ENCODE data around the gene APOD.
A peak's percentile ranks its signal among the peaks of the same experiment; 100 is the strongest.

Gene APOD

DNA sequence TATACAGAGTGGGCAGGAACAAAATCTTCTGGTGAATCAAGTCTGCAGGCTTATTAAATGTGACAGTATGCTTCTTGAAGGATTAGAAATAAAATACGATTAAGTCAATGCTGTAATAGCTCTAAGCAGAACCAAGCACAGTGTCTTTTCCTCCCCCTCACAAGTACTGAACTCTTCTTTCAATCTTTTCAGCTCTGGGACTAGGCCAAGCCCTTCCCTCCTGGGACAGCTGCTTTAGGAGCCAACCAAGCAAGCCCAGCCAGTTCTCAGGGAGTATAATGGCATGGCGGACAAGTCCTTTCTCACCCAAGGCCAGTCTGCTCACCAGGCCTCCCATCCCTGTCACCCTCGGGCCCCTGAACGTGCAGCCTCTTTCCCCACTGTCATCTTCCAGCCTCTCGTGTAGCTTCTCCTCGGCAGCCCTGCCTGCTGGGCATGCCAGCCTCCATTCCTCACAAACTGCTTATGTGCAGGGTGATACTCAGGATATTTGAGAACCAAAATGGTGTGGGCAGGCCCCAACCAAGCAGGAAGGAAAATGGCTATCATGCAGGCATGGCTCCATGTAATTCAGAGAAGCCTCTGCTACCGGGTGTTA, 32.3 kb downstream of the APOD start:
- DNase-seq, result no peak

DNA sequence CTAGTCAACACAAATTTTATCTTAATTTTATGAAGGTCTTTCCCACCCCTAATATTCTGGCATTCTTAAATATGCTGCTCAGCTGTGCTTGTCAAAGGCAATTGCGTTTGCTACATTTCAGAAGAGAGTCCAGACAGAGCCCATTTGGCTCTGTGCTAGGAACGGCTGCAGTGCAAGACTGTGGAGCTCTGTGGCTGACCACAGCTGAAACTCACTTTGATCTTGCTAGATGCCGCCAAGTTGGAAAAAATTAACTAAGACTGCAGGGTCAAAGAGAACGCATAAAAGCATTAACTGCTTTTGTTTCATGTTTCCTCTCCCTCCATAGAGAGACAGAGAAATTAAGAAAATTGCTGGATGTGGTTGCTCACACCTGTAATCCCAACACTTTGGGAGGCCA, 33.0 kb downstream of the APOD start:
- peak; percentile 9 for DNase-seq

DNA sequence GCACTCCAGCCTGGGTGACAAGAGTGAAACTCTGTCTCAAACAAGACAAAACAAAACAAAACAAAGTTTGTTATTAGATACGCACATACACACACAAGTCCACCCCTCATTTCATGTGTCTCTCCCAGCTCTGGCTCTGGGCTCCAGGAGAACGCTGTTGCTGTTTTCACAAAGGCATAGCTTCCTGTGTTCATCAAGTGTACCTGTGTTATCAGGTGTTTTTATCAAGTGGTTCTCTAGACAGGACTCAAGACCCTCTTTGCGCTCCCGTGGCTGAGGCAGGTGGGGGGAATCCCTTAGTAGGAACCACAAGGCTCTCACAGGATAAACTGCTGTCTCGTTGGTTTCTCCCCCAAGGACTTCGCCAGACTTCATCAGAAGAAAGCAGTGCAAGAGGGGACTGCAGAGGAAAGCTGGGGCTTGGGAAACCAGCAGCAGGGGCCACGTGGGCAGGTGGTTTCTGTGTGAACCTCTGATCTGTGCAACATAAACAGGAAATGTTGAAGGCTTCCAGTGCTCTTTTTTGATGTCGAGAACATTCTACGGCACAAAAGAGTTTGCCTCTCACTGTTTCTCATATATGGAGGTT, 33.7 kb downstream of the APOD start:
- peak; percentile 79 for DNase-seq

DNA sequence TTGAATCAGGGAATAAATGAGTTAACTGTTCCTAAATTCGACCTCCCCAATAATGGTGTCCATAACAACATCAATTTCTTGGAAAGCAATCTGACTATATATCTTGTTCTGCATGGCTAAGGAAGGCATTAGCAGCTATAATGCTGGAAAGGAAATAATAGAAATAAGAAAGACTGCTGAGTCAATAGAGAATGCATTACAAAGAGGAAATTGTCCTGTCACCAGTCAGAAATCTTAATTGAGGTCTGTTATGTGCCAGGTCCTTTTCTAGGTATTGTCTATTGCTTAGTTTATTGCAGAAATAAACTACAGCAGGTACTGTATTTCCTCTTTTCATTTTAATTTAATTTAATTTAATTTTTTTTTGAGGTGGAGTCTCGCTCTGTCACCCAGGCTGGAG, 34.8 kb downstream of the APOD start:
- no peak for DNase-seq

DNA sequence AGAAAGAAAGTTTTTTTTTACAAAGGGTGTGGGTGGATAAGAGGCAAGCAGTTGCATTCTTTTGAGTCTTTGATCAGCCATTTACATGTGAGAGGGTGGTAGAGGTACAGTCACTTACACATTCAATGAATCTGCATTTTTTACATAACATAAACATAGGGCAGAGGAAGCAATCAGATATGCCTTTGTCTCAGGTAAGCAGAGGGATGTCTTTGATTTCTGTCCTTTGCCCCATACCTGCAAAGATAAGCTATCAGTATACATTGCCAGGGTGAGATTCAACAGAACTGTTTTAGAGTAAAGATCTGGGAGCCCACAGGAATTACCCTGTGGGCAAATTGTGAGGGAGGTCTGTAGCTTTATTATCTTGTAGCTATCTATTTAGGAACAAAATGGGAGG, 35.2 kb downstream of the APOD start:
- DNase-seq, result no peak

DNA sequence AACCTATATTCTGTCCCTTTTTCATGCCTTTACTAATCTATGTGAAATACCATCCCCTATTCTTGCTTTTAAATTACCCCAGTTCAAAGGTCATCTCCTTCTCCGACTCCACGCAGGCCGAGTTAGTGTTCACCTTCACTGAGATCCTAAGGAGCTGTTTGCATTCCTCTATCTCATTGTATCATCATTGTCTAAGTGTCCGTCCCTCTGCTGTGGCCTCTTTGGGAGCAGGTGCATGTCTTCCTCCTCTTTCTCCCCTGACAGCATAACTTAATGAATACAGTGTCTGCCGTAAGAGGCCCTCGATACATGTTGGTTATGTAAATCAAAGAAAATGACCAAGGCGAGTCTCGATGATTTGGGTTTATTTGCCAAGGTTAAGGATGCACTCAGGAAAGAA, 35.7 kb downstream of the APOD start:
- DNase-seq, result no peak

DNA sequence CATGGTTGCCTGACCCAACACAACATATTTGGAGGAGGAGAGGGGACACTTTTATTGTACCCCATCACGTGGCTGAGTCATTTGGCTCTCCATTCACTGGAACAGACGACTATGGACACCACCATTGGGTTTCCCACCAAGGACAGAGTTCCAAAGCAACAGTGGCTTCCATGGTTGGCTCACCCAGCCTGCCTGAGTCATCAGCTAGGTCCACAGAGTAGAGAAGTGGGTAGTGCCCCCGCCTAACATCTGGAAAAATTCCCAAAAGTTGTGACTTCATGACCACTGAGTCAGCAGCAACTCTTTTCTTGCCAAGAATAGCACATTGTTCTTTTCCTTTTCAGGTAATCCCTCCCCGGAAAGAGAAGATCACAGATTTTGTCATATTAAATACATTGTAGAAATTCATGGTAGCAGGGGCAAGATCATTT, 37.6 kb downstream of the APOD start:
- DNase-seq, result no peak

DNA sequence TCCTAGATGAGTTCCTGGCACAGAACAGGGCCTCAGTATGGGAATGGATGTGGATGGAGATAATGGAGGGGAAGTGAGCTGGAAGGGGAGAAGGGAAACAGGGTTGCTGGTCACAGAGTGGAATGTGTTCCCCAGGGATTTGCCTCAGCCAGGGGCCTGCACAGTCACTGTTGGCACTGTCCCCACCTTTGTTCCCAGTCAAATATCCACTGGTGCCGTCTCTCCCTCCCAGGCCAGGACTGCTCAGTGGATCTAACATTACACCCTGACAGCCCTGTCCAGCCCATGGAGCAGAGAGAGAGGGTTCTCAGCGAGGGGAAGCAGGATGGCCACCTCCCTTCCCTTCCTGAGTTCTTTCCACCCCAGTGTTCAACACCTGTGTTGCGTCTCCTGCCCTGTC, 39.1 kb downstream of the APOD start:
- DNase-seq, result no peak

DNA sequence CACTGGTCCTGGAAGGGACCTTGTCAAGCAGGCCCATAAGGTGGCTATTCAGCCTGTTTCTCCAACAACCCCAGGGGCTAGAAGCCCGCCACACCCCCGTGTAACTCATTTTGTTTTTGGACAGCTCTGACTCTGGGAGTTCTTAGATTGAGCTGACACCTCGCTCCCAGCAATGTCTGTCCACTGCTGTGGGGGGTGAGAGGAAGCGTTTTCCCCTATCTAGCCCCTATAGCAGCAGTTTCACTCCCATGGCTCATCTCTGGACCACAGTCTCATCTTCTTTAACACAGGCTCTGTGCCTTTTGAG, 39.6 kb downstream of the APOD start:
- no peak for DNase-seq

DNA sequence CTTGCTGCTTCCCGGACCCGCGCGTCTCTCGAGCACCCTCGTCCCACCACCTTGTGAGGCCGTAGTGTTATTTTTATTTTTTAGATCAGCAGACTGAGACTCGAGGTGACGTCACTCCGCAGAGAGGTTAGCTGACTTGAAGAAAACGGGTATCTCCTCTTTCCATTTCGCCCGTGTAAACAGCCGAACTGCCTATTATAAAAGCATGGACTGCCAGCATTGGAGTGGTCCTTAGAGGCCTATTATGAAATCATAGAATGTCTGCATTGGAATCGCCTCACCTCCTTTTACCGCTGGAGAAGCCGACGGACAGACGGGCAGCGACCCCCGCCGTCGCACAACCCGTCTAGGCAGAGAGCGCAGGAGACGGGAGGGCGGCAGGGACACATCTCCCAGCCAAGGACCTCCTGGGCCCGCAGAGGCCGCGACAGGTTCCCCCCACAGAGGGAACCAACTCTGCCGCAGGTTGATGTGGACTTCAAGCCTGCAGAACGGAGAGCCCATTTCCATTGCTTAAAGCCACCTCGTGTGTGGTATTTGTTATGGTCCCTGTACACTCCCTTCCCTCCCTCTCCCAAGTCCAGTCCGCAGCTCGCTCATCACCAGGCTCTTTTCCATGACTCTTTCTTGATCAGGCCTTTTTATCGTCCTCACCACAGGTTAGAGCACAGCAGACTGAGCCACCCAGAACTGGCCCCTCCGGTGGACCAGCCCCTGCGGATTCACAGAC, 40.1 kb downstream of the APOD start:
- no peak for DNase-seq

DNA sequence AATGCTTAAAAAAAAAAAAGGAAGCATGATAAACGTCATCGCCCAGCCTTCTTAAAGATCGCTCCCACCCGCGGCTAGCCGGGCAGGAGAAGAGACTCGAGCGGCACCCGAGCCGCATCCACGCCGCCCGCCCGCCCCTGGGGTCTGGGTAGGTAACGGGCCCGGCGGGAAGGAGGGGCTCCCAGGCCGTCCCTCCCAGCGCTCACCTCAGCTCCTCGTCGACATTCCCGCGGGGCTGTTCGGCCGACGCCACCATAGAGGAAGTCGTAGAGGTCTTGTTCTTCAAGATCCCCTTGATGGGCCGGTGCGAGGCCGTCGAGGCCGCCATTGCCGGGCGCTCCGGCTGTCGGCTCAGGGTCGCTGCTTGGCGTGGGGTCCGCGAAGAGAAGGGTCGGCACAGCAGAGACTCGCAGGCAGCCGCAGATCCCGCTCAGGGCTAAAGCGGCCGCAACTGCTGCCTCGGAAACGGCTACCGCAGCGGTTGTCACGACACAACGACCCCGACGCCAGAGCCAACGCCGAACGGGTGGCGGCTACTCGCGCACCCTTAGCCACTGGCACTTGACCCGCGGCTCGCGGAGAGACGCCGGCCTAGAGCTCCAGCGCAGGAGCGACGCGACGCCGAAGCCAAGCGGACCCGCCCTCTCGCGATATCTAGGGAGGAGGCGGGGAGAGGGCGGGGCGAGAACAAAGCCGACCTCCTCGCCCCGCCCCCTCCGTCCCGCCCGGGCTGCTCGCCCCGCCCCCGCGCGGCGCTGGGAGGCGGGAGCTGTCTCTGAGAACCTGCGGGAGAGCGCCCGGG, 40.8 kb downstream of the APOD start, which contains the start of gene PPP1R2:
PPP1R2 (minus strand) TSS at position 628 of the 802 bp plus-strand sequence; CDS start at position 328, 300 bp downstream.
- peak; percentile 88 for DNase-seq

DNA sequence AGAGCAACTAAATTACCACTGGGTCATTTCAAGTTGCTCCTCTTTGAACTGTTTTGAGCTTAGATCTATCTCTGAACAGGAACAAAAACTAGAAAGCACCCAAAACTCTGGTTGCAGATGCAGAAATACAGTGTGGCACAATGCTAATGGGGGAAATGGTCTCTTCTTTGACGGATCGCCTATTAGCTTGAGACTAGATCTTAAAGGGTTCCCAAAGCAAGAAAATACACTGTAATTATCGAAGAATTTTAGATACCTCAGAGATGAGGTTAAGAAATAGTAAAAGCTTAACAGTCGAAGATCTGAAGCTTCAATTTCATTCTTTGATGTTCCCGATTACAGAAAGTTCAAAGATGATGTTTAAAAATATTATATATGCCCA, 41.4 kb downstream of the APOD start:
- no peak for DNase-seq

DNA sequence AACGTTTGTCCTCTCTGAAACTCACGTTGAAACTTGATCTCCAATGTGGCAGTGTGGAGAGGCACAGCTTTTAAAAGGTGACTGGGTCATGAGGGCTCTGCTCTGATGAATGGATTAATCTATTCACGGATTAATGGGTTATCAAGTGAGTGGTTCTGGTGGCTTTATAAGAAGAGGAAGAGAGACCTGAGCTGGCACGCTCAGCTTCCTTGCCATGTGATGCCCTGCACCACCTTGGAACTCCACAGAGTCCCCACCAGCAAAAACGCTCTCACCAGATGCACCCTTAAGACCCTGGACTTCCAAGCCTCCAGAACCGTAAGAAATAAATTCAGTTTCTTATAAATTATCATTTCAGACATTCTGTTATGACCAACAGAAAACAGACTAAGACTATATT, 43.2 kb downstream of the APOD start:
- DNase-seq, result no peak

DNA sequence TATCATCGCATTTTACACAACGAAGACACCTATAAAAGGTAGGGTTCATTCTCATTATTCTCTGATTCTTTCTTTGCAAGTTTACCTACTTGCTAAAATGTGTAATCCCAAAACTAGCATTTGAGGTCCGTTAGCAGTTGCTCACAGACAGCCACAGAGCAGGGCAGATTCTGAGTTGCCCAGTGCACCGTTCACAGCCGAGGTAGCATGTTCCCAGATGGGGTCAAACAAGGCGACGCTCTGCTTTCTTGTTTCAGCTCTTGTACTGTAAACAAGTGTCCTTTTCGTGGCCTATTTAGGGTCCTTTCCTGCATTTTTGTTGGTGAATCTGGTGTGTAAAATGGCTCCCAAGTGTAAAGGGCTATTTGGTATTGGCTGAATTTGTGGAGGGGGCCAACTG, 43.7 kb downstream of the APOD start:
- DNase-seq, result no peak

DNA sequence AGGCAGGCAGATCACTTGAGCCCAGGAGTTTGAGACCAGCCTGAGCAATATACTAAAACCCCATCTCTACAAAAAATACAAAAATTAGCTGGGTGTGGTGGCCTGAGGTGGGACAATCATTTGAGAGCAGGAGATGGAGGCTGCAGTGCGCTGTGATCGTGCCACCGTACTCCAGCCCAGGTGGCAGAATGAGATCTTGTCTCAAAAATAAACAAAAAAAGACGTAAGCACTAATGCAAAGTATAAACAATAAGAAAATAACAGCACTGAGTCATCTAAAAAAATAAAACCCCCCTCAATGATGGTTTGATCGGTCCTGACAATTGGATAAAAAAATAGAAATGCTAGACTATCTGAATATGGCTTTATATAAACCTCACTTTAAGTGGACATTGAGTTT, 44.3 kb downstream of the APOD start:
- DNase-seq, result no peak

DNA sequence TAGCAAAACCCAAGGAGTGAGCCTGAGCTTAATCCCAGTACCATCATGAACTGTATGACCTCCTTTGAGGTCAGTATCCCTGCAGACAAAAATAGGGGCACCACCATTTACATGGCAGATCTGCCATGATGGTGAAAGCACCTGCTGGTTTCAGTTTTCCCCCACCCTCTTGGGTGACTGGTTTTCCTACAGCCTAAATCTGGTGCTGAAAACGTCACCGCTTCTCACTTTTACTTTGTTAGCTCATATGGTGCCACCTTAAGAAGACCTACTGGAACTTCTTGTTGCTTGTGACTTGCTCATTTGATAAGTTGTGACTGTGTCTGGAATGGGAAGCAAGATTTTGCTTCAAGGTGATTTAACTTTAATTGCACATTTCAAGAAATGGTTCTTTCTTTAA, 45.7 kb downstream of the APOD start:
- peak; percentile 28 for DNase-seq

DNA sequence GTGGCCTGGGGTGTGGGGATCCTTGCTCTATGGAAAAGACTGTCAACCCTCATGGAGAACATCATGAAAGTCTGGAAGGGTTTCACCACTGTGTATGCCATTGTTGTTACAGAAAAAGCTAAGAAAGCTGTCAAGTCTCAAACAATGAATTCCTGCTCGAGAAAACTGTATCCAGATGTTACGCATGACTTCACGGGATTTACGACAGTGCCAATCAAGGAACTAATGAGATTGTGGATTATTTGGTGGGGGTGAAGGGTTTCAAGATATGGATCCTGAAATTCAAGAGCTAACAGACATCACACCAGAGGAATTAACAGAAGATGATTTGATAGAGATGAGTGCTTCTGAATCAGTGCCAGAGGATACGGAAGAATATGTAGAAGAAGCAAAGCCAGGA, 48.4 kb downstream of the APOD start:
- DNase-seq, result no peak

DNA sequence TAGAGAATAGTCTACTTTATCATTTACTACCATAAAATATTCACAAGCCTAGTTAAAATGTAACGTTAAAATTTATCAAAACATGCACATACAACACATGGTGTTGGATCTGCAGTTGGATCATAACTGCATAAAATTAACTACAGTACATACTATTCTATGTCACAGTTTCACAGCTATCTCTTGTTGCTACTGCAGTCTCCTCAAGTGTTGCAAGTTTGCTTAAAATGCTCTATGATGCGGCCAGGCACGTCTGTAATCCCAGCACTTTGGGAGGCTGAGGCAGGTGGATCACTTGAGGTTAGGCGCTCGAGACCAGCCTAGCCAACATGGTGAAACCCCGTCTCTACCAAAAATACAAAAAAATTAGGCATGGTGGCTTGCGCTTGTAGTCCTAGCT, 50.9 kb downstream of the APOD start:
- DNase-seq, result no peak

DNA sequence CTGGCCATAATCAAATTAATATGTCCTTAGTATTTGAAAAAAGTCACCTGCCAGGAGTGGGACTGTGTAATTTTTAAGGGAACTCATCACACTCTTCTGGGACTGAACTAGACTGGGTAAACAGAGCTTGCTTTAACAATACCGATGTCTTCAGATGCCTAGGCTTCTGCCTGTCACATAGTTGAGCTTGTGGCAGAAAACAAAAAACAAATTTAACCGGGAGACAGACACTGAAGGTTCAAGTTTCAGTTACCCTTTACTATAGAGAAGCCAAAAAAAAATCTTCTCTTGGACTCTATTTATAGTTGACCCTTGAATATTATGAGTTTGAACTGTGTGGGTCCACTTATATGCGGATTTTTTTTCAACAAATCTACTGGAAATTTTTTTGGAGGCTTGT, 51.4 kb downstream of the APOD start:
- DNase-seq, result no peak

DNA sequence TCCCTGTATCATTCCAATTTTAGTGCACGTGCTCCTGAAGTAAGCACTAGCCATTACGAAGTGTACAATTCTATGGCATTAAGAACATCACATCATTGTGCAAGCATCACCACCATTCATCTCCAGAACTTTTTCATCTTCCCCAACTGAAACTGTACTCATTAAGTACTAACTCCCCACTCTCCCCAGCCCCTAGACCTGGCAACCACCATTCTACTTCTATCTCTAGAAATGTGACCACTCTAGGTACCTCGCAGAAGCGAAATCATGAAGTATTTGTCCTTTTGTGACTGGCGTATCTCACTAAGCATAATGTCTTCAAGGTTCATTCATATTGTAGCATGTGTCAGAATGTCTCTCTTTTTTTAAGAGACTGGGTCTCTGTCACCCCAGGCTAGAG, 52.1 kb downstream of the APOD start:
- no peak for DNase-seq

DNA sequence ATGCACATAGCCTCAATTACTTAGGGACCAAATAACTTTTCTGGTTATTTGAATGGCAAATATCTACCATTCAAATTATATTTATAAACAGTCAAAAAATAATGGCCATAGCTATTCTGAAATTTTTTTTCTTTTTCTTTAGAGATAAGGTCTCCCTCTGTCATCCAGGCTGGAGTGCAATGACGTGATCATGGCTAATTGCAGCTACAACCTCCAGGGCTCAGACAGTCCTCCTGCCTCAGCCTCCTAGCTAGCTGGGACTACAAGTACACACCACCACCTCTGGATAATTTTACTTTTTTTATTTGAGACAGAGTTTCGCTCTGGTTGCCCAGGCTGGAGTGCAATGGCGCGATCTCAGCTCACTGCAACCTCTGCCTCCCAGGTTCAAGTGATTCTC, 57.2 kb downstream of the APOD start:
- DNase-seq, result no peak

DNA sequence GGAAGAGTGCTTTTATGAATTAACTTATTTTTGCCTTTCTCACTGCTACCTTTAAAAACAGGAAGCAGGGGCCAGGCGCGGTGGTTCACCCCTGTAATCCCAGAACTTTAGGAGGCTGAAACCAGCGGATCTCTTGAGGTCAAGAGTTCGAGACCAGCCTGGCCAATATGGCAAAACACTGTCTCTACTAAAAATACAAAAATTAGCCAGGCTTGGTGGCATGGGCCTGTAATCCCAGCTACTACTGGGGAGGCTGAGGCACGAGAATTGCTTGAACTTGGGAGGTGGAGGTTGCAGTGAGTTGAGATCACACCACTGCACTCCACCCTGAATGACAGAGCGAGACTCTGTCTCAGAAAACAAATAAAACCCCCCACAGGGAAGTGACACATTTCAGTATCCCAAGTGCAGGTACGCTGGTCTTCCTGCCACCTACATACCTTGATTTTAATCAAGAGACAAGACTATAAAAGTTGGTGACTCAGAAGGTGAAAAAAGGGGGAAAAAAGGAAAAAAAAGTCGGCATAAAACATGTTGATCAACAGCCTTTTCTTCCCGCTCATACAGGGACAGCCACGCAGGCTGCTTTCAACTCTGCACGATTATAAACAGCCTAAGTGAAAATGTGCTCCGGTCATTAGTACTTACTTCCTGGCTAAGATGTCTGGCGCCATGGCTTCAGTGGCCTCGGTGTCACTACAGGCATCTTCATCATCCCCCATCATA, 59.4 kb downstream of the APOD start:
- DNase-seq, result no peak
